ENCODE data around the gene BCAR3.
"Not testable (repeated sequence)": the region's sequence is repeated elsewhere in the genome, so short reads cannot be mapped to it uniquely, and the experiment has no call there.

Gene BCAR3

GRCh38 chr1:93577536-93578432 lies 103.9 kb downstream of the BCAR3 start:
- DNase-seq (ENCODE audit: low read depth in 2 of 2) = no peak

GRCh38 chr1:93576746-93577145 lies 104.9 kb downstream of the BCAR3 start:
- DNase-seq (ENCODE audit: low read depth in 2 of 2) = no peak

GRCh38 chr1:93576346-93576745 lies 105.3 kb downstream of the BCAR3 start:
- DNase-seq (ENCODE audit: low read depth in 2 of 2) = no peak

GRCh38 chr1:93575621-93576284 lies 105.9 kb downstream of the BCAR3 start:
- no peak for DNase-seq (ENCODE audit: low read depth in 2 of 2)

GRCh38 chr1:93574991-93575390 lies 106.6 kb downstream of the BCAR3 start:
- no peak for DNase-seq (ENCODE audit: low read depth in 2 of 2)

- DNase-seq (ENCODE audit: low read depth in 2 of 2) = no peak
Measured at GRCh38 chr1:93574511-93574910, 107.1 kb downstream of the BCAR3 start.

GRCh38 chr1:93573940-93574469 lies 107.6 kb downstream of the BCAR3 start:
- no peak for DNase-seq (ENCODE audit: low read depth in 2 of 2)

- DNase-seq (ENCODE audit: low read depth in 2 of 2) = no peak
Measured at GRCh38 chr1:93571623-93572310, 109.9 kb downstream of the BCAR3 start.

GRCh38 chr1:93569489-93569888 lies 112.1 kb downstream of the BCAR3 start:
- DNase-seq (ENCODE audit: low read depth in 2 of 2) = no peak

- no peak for DNase-seq (ENCODE audit: low read depth in 2 of 2)
Measured at GRCh38 chr1:93567255-93567918, 114.2 kb downstream of the BCAR3 start.

- no peak for DNase-seq (ENCODE audit: low read depth in 2 of 2)
Measured at GRCh38 chr1:93566227-93566626, 115.4 kb downstream of the BCAR3 start.

- DNase-seq (ENCODE audit: low read depth in 2 of 2) = no peak
Measured at GRCh38 chr1:93565496-93566206, 116.0 kb downstream of the BCAR3 start.

GRCh38 chr1:93559695-93560094 lies 121.9 kb downstream of the BCAR3 start:
- no peak for DNase-seq (ENCODE audit: low read depth in 2 of 2)

GRCh38 chr1:93559045-93559444 lies 122.6 kb downstream of the BCAR3 start:
- no peak for DNase-seq (ENCODE audit: low read depth in 2 of 2)

- DNase-seq (ENCODE audit: low read depth in 2 of 2) = no peak
Measured at GRCh38 chr1:93556291-93556690, 125.3 kb downstream of the BCAR3 start.

- no peak for DNase-seq (ENCODE audit: low read depth in 2 of 2)
Measured at GRCh38 chr1:93554883-93555872, 126.5 kb downstream of the BCAR3 start.

- DNase-seq (ENCODE audit: low read depth in 2 of 2) = not testable (repeated sequence)
Measured at GRCh38 chr1:93553886-93554490, 127.6 kb downstream of the BCAR3 start.

GRCh38 chr1:93552741-93553455 lies 128.7 kb downstream of the BCAR3 start:
- DNase-seq (ENCODE audit: low read depth in 2 of 2) = no peak

GRCh38 chr1:93549811-93550210 lies 131.8 kb downstream of the BCAR3 start:
- no peak for DNase-seq (ENCODE audit: low read depth in 2 of 2)

Data from stimulated activated CD8-positive, alpha-beta memory T cell treated with anti-CD3 and anti-CD28 coated beads, Interleukin-2, amount 100 ng/mL, for 48 hours (primary cell).